ENCODE results near the gene WDR89. TPM values are rescaled to one million over a fixed set of nuclear protein-coding genes. Genes with fewer than 3 reads are reported as not detected.

Gene WDR89, protein sequence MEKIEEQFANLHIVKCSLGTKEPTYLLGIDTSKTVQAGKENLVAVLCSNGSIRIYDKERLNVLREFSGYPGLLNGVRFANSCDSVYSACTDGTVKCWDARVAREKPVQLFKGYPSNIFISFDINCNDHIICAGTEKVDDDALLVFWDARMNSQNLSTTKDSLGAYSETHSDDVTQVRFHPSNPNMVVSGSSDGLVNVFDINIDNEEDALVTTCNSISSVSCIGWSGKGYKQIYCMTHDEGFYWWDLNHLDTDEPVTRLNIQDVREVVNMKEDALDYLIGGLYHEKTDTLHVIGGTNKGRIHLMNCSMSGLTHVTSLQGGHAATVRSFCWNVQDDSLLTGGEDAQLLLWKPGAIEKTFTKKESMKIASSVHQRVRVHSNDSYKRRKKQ
- 10 to 100 TPM in 1 of 2 donors, 1 to 10 TPM in 1; 5.2 to 11.0 TPM for total RNA-seq

DNA sequence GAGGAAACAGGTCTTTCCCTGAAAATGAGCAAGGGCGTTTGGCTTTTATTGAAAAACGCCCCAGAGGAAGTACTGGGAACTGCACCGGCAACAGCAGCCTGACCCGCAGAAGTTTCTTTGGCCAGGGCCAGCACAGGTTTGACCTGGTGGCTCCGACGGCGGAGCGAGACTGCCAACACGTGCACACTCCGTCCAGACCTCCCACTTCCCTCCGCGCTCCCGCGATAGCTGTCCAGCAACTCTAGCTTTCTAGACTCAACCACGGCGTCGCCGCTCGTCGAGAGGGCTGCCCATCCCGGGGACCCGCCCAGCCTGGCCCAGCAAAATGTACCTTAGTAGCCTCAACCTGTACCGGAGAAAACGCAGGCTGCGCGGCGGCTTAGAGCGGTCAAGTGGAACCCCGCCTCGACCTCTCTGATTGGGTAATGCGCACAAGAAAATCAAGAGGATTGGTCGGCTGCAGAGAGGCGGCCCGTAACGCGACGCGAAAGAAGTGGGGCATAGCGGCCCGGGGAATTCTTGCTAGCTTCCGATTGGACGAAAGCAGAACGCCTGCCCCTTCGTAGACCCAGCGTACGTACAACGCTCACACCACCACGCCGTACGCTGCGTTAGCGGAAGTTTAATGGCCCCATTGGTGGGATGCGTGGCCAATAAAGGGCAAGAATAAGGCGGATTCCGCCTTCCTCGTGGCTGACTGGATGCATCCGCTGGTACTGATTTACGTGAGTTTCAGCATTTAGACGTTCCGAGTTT lies at the start of gene WDR89:
Gene WDR89, minus strand, starts transcription at position 399 of the 756 bp plus-strand sequence. CDS start 41,929 bp downstream, outside the sequence.

Small RNA genes lying within 50 kb of the gene (small RNA-seq; reads per million reads assigned to genes)
- gene RF00012 (0 to 0.09 reads per million in 2 donors), gene RF00019 (0 reads per million in 2 donors), gene RNU6-1162P (0 reads per million in 2 donors), gene RNU6-597P (0 to 0.21 reads per million in 2 donors)

Other genes with a start within 250 kb of the WDR89 start
- gene PPP2R5E, start 98.5 kb downstream of the WDR89 start, total RNA-seq: 10 to 100 TPM; 13.8 to 24.0 TPM
- gene SGPP1, start 86.2 kb upstream of the WDR89 start, total RNA-seq: 10 to 100 TPM; 22.7 to 25.3 TPM
- gene SYNE2, start 211.1 kb upstream of the WDR89 start, total RNA-seq: 10 to 100 TPM; 49.6 to 50.9 TPM